ENCODE data around the gene NFASC.

NFASC gene

GRCh38 chr1:205020466-205020865 is 149.8 kb downstream of the NFASC start:
- no peaks in the 10 kb centered on the region for H3K9me3 ChIP-seq (ENCODE audit: control insufficient read depth, insufficient read depth, low read depth, low read length)
- H3K4me1 ChIP-seq (ENCODE audit: control insufficient read depth, insufficient read depth, low read length), result no peaks in the 10 kb centered on the region
- H3K4me3 ChIP-seq (ENCODE audit: low read depth, low read length), result no peak overlapping the region
- no peak for TF ChIP-seq ZNF664 (tag by site-specific recombination; IDR thresholded peaks at IDR 0.05)
- TF ChIP-seq ZNF600 (tag by site-specific recombination; IDR thresholded peaks at IDR 0.05), result no peak
- TF ChIP-seq ZBTB11 (tag by site-specific recombination; conservative IDR thresholded peaks at IDR 0.05; ENCODE audit: low read depth), result no peak
- no peak for TF ChIP-seq ZNF335 (tag by site-specific recombination; conservative IDR thresholded peaks at IDR 0.05)
- no peak for TF ChIP-seq OVOL3 (tag by site-specific recombination; IDR thresholded peaks at IDR 0.05)
- no peak for TF ChIP-seq ZNF626 (tag by site-specific recombination; IDR thresholded peaks at IDR 0.05)
- POLR2A ChIA-PET, result no interaction called here
- no peaks in the 10 kb centered on the region for H3K36me3 ChIP-seq (ENCODE audit: control insufficient read depth in 2 of 2, insufficient read depth in 1 of 2, low read length in 2 of 2)
- no peak overlapping the region for H3K27ac ChIP-seq (ENCODE audit: extremely low read depth, low read depth, low read length)
- CTCF ChIA-PET, result interaction anchor here (1.1 to 1.8 kb wide), 2 partner anchors 30 to 79 kb away, joined by 3 to 5 read pairs; no protein-coding TSS in a partner anchor

- TF ChIP-seq ZNF221 (tag by site-specific recombination; IDR thresholded peaks at IDR 0.05; ENCODE audit: borderline replicate concordance) (no peak), YY2 (tag by site-specific recombination; IDR thresholded peaks at IDR 0.05) (no peak), KLF17 (tag by site-specific recombination; IDR thresholded peaks at IDR 0.05) (no peak), ZNF311 (tag by site-specific recombination; IDR thresholded peaks at IDR 0.05; ENCODE audit: borderline replicate concordance) (no peak), ZNF184 (tag by site-specific recombination; IDR thresholded peaks at IDR 0.05) (no peak), ZNF571 (tag by site-specific recombination; IDR thresholded peaks at IDR 0.05) (no peak), ZNF660 (tag by site-specific recombination; IDR thresholded peaks at IDR 0.05) (no peak), ZBTB10 (tag by site-specific recombination; IDR thresholded peaks at IDR 0.05) (no peak), ZNF423 (tag by site-specific recombination; IDR thresholded peaks at IDR 0.05) (no peak)
- CTCF ChIA-PET, result interaction anchor here (0.6 to 2.8 kb wide), 3 partner anchors 35 to 337 kb away, joined by 4 to 7 read pairs (median 7); no protein-coding TSS in a partner anchor
These were observed 154.0 kb downstream of the NFASC start for GRCh38 chr1:205024679-205025078.

GRCh38 chr1:205025239-205025638 is 154.6 kb downstream of the NFASC start:
- no peaks in the 10 kb centered on the region for H3K4me1 ChIP-seq (ENCODE audit: control insufficient read depth, insufficient read depth, low read length)
- no peak overlapping the region for H3K27ac ChIP-seq (ENCODE audit: extremely low read depth, low read depth, low read length)
- CTCF ChIA-PET, result interaction anchor here (1.2 to 2.8 kb wide), 2 partner anchors 36 to 246 kb away, joined by 3 to 7 read pairs; no protein-coding TSS in a partner anchor
- H3K9me3 ChIP-seq (ENCODE audit: control insufficient read depth, insufficient read depth, low read depth, low read length), result no peaks in the 10 kb centered on the region
- no peak overlapping the region for H3K4me3 ChIP-seq (ENCODE audit: low read depth, low read length)
- TF ChIP-seq ZNF121 (tag by site-specific recombination; IDR thresholded peaks at IDR 0.05), result no peak
- peak; percentile 83 for TF ChIP-seq ZSCAN4 (tag by site-specific recombination; IDR thresholded peaks at IDR 0.05)
- TF ChIP-seq KLF1 (tag by site-specific recombination; IDR thresholded peaks at IDR 0.05), result no peak
- TF ChIP-seq ZBTB26 (tag by site-specific recombination; optimal IDR thresholded peaks at IDR 0.05), result peak; percentile 9
- POLR2A ChIA-PET, result interaction anchor here (1.1 kb wide), 1 partner anchor 11 kb away, joined by 3 read pairs; no protein-coding TSS in a partner anchor
- H3K36me3 ChIP-seq (ENCODE audit: control insufficient read depth in 2 of 2, insufficient read depth in 1 of 2, low read length in 2 of 2), result no peaks in the 10 kb centered on the region

More at GRCh38 chr1:205024679-205025078, 154.0 kb downstream of the NFASC start:
- Histone ChIP-seq H3K9me3 (ENCODE audit: control insufficient read depth, insufficient read depth, low read depth, low read length) (no peaks in the 10 kb centered on the region), H3K4me3 (ENCODE audit: low read depth, low read length) (no peak overlapping the region), H3K27ac (ENCODE audit: extremely low read depth, low read depth, low read length) (no peak overlapping the region), H3K4me1 (ENCODE audit: control insufficient read depth, insufficient read depth, low read length) (no peaks in the 10 kb centered on the region), H3K36me3 (ENCODE audit: control insufficient read depth in 2 of 2, insufficient read depth in 1 of 2, low read length in 2 of 2) (no peaks in the 10 kb centered on the region)
- POLR2A ChIA-PET, result interaction anchor here (1.1 kb wide), 1 partner anchor 11 kb away, joined by 3 read pairs; no protein-coding TSS in a partner anchor
